HepG2 (cell line): ENCODE results near the gene EXTL2. TPM values are rescaled to one million over a fixed set of nuclear protein-coding genes. Genes with fewer than 3 reads are reported as not detected.

ENCODE experiments used
- MYC ChIP-seq: sonication (generic); formaldehyde crosslinking; IDR thresholded peaks from 2 replicates; pipeline ENCODE4 v1.9.0; 2021; ENCODE audit warnings: missing genetic modification reagents, borderline replicate concordance
- RFX3 ChIP-seq: IDR thresholded peaks from 2 replicates; pipeline ENCODE4 v1.6.1; 2016; ENCODE audit warnings: missing biosample characterization, missing genetic modification reagents
- SRSF1 ChIP-seq: fragments of 200-400 bp; formaldehyde crosslinking; optimal IDR thresholded peaks from 2 replicates; pipeline ENCODE3; 2017; ENCODE audit warnings: mild to moderate bottlenecking, low read depth, low read length, moderate library complexity
- ZNF644 ChIP-seq: IDR thresholded peaks from 2 replicates; pipeline ENCODE4 v1.6.1; 2016; ENCODE audit warnings: low read depth
- ZNF781 ChIP-seq: sonication (generic); formaldehyde crosslinking; IDR thresholded peaks from 2 replicates; pipeline ENCODE4 v1.5.1; 2020; ENCODE audit warnings: borderline replicate concordance, mild to moderate bottlenecking, missing genetic modification reagents; ENCODE audit errors: not compliant biosample characterization
- ZNF878 ChIP-seq: sonication (generic); formaldehyde crosslinking; IDR thresholded peaks from 2 replicates; pipeline ENCODE4 v1.8.1; 2023; ENCODE audit warnings: mild to moderate bottlenecking, missing genetic modification reagents, moderate library complexity
- polyA plus RNA-seq, 8 experiments: library from polyadenylated mRNA; depleted of rRNA in 3 of 8; stranded (reverse) in 7 of 8; unstranded in 1 of 8; fragments of >200 nt; fragmentation: Illumina TruSeq in 4 of 8; extraction: Trizol in 4 of 8; gene quantifications; 2 replicates each; pipeline versions ENCODE4 v1.2.1 to v1.2.3, GENCODE V29; 2011 to 2016; ENCODE audit warnings: low read depth in 4 of 8, missing spikeins in 1 of 8, mixed read lengths in 1 of 8; ENCODE audit not compliant: insufficient read depth in 1 of 8
- total RNA-seq, 5 experiments: library from RNA; depleted of rRNA; stranded (reverse); fragments of >200 nt; fragmentation: Illumina TruSeq; extraction: Trizol; gene quantifications; 2 replicates each; pipeline ENCODE4 v1.2.3, GENCODE V29; 2016; ENCODE audit warnings: low read depth in 1 of 5
- TF ChIP-seq, protein P1 (sequence below): sonication (generic); formaldehyde crosslinking; IDR thresholded peaks from 2 replicates; pipeline ENCODE4 v1.4.0; 2020; ENCODE audit warnings: missing genetic modification reagents
- TF ChIP-seq, protein P2 (sequence below): sonication (generic); formaldehyde crosslinking; IDR thresholded peaks from 2 replicates; pipeline ENCODE4 v1.4.0; 2020; ENCODE audit warnings: mild to moderate bottlenecking, missing genetic modification reagents
- TF ChIP-seq, protein P3 (sequence below): sonication (generic); formaldehyde crosslinking; IDR thresholded peaks from 2 replicates; pipeline ENCODE4 v1.4.0; 2020; ENCODE audit warnings: missing genetic modification reagents
- TF ChIP-seq, protein P4 (sequence below): sonication (generic); formaldehyde crosslinking; IDR thresholded peaks from 2 replicates; pipeline ENCODE4 v1.5.0; 2020; ENCODE audit warnings: mild to moderate bottlenecking, missing genetic modification reagents, borderline replicate concordance
- TF ChIP-seq, protein P5 (sequence below): sonication (generic); formaldehyde crosslinking; conservative IDR thresholded peaks from 2 replicates; pipeline ENCODE4 v1.8.1; 2023; ENCODE audit warnings: missing genetic modification reagents

Gene EXTL2
- total and polyA plus RNA-seq, 2 of the 13 experiments (the other 11 are each of a cell fraction or from before 2014, with no cell fraction given): 22.0 to 23.5 TPM

DNA sequence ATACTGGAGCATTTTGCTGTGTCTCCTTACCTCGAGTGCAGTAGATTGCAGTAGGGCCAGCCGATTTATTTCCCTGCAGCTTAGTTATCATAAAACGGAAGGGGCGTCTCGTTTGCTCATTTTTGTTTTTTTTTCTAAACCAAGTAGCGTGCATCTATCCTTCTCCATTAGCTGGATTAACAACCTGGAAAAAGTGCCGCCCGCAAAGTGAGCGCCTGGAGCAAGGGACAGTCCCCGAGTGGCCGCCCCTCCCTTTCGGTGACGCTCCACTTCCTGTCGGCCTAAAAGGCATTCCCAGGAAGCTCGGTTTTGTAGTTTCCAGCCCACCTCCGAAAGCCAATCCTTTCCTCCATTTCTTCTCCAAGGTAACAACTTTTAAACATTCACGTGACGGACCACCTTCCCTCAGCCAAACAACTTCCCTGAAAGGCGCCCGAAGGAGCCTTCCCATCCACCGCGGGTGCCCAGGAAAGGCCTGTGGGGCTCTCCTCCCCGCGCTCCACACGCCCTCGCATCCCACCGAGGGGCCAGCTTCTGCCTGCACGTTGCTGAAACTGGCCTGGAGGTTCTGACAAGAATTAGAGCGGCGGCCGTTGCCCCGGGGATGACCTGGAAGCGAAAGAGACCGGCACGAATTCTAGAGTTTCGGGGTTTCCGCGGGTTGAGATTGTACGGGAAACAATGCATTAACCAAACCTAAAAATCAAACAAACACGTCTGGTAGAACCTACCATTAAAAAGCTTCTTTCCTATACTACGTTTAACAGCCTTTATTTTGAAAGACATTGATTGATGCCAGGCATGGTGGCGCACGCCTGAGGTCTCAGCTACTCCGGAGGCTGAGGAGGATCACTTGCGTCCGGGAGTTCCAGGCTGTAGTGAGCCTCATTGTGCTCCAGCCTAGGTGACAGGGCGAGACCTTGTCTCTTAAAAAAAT is at the start of gene EXTL2 (continued):
- TF ChIP-seq MYC (CRISPR knock-in tag) (no peak; the same call in 1 of the 2 replicates), ZNF644 (CRISPR knock-in tag) (no peak), ZNF878 (no peak), SRSF1 (no peak), ZNF781 (CRISPR knock-in tag) (peak; percentile 36), RFX3 (CRISPR knock-in tag) (peak; percentile 80)
- TF ChIP-seq, protein P1, sequence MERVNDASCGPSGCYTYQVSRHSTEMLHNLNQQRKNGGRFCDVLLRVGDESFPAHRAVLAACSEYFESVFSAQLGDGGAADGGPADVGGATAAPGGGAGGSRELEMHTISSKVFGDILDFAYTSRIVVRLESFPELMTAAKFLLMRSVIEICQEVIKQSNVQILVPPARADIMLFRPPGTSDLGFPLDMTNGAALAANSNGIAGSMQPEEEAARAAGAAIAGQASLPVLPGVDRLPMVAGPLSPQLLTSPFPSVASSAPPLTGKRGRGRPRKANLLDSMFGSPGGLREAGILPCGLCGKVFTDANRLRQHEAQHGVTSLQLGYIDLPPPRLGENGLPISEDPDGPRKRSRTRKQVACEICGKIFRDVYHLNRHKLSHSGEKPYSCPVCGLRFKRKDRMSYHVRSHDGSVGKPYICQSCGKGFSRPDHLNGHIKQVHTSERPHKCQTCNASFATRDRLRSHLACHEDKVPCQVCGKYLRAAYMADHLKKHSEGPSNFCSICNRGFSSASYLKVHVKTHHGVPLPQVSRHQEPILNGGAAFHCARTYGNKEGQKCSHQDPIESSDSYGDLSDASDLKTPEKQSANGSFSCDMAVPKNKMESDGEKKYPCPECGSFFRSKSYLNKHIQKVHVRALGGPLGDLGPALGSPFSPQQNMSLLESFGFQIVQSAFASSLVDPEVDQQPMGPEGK: peak; percentile 69
- TF ChIP-seq, protein P2, sequence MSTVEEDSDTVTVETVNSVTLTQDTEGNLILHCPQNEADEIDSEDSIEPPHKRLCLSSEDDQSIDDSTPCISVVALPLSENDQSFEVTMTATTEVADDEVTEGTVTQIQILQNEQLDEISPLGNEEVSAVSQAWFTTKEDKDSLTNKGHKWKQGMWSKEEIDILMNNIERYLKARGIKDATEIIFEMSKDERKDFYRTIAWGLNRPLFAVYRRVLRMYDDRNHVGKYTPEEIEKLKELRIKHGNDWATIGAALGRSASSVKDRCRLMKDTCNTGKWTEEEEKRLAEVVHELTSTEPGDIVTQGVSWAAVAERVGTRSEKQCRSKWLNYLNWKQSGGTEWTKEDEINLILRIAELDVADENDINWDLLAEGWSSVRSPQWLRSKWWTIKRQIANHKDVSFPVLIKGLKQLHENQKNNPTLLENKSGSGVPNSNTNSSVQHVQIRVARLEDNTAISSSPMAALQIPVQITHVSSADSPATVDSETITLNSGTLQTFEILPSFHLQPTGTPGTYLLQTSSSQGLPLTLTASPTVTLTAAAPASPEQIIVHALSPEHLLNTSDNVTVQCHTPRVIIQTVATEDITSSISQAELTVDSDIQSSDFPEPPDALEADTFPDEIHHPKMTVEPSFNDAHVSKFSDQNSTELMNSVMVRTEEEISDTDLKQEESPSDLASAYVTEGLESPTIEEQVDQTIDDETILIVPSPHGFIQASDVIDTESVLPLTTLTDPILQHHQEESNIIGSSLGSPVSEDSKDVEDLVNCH (CRISPR knock-in tag): no peak
- TF ChIP-seq, protein P3, sequence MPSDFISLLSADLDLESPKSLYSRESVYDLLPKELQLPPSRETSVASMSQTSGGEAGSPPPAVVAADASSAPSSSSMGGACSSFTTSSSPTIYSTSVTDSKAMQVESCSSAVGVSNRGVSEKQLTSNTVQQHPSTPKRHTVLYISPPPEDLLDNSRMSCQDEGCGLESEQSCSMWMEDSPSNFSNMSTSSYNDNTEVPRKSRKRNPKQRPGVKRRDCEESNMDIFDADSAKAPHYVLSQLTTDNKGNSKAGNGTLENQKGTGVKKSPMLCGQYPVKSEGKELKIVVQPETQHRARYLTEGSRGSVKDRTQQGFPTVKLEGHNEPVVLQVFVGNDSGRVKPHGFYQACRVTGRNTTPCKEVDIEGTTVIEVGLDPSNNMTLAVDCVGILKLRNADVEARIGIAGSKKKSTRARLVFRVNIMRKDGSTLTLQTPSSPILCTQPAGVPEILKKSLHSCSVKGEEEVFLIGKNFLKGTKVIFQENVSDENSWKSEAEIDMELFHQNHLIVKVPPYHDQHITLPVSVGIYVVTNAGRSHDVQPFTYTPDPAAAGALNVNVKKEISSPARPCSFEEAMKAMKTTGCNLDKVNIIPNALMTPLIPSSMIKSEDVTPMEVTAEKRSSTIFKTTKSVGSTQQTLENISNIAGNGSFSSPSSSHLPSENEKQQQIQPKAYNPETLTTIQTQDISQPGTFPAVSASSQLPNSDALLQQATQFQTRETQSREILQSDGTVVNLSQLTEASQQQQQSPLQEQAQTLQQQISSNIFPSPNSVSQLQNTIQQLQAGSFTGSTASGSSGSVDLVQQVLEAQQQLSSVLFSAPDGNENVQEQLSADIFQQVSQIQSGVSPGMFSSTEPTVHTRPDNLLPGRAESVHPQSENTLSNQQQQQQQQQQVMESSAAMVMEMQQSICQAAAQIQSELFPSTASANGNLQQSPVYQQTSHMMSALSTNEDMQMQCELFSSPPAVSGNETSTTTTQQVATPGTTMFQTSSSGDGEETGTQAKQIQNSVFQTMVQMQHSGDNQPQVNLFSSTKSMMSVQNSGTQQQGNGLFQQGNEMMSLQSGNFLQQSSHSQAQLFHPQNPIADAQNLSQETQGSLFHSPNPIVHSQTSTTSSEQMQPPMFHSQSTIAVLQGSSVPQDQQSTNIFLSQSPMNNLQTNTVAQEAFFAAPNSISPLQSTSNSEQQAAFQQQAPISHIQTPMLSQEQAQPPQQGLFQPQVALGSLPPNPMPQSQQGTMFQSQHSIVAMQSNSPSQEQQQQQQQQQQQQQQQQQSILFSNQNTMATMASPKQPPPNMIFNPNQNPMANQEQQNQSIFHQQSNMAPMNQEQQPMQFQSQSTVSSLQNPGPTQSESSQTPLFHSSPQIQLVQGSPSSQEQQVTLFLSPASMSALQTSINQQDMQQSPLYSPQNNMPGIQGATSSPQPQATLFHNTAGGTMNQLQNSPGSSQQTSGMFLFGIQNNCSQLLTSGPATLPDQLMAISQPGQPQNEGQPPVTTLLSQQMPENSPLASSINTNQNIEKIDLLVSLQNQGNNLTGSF (CRISPR knock-in tag): no peak
- TF ChIP-seq, protein P4, sequence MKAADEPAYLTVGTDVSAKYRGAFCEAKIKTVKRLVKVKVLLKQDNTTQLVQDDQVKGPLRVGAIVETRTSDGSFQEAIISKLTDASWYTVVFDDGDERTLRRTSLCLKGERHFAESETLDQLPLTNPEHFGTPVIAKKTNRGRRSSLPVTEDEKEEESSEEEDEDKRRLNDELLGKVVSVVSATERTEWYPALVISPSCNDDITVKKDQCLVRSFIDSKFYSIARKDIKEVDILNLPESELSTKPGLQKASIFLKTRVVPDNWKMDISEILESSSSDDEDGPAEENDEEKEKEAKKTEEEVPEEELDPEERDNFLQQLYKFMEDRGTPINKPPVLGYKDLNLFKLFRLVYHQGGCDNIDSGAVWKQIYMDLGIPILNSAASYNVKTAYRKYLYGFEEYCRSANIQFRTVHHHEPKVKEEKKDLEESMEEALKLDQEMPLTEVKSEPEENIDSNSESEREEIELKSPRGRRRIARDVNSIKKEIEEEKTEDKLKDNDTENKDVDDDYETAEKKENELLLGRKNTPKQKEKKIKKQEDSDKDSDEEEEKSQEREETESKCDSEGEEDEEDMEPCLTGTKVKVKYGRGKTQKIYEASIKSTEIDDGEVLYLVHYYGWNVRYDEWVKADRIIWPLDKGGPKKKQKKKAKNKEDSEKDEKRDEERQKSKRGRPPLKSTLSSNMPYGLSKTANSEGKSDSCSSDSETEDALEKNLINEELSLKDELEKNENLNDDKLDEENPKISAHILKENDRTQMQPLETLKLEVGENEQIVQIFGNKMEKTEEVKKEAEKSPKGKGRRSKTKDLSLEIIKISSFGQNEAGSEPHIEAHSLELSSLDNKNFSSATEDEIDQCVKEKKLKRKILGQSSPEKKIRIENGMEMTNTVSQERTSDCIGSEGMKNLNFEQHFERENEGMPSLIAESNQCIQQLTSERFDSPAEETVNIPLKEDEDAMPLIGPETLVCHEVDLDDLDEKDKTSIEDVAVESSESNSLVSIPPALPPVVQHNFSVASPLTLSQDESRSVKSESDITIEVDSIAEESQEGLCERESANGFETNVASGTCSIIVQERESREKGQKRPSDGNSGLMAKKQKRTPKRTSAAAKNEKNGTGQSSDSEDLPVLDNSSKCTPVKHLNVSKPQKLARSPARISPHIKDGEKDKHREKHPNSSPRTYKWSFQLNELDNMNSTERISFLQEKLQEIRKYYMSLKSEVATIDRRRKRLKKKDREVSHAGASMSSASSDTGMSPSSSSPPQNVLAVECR (CRISPR knock-in tag): peak; percentile 90
- TF ChIP-seq, protein P5, sequence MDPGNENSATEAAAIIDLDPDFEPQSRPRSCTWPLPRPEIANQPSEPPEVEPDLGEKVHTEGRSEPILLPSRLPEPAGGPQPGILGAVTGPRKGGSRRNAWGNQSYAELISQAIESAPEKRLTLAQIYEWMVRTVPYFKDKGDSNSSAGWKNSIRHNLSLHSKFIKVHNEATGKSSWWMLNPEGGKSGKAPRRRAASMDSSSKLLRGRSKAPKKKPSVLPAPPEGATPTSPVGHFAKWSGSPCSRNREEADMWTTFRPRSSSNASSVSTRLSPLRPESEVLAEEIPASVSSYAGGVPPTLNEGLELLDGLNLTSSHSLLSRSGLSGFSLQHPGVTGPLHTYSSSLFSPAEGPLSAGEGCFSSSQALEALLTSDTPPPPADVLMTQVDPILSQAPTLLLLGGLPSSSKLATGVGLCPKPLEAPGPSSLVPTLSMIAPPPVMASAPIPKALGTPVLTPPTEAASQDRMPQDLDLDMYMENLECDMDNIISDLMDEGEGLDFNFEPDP (CRISPR knock-in tag): no peak
